Stomach smooth muscle (tissue), 2 donors: ENCODE results near the gene EFHC2.

Experiments used
- H3K27ac ChIP-seq: one replicate; pipeline ENCODE4 v1.7.0; 2013; ENCODE audit warnings: mild to moderate bottlenecking, low read length, inconsistent platforms
- H3K27me3 ChIP-seq, 2 donors: one replicate each; pipeline ENCODE4 v1.7.0; 2013; ENCODE audit warnings: low read length in 2 of 2; ENCODE audit not compliant: insufficient read depth in 2 of 2, control insufficient read depth in 1 of 2
- H3K36me3 ChIP-seq, 2 donors: one replicate each; pipeline ENCODE4 v1.7.0; 2013; ENCODE audit warnings: low read length in 2 of 2; ENCODE audit not compliant: control insufficient read depth in 2 of 2, insufficient read depth in 2 of 2
- H3K4me1 ChIP-seq: one replicate; pipeline ENCODE4 v1.7.0; 2013; ENCODE audit warnings: low read length; ENCODE audit not compliant: control insufficient read depth, insufficient read depth
- H3K4me3 ChIP-seq, 2 donors: one replicate each; pipeline ENCODE4 v1.7.0; 2013; ENCODE audit warnings: low read length in 2 of 2
- H3K9ac ChIP-seq, 2 donors: one replicate each; pipeline ENCODE4 v1.7.0; 2013; ENCODE audit warnings: low read length in 2 of 2, mild to moderate bottlenecking in 1 of 2
- H3K9me3 ChIP-seq, 2 donors: one replicate each; pipeline ENCODE4 v1.7.0; 2013; ENCODE audit warnings: low read length in 2 of 2; ENCODE audit not compliant: control insufficient read depth in 2 of 2
- donor health status: healthy.
- donor health status: Pancreatic carcinoma.

Gene EFHC2

GRCh38 chrX:44332437-44332836 lies 11.0 kb downstream of the EFHC2 start:
- Histone ChIP-seq H3K27me3 (peaks cover 0 to 3% of the 10 kb centered on the region in 2 donors), H3K36me3 (no peaks in the 10 kb centered on the region), H3K9ac (no peak overlapping the region), H3K4me3 (no peak overlapping the region), H3K4me1 (no peaks in the 10 kb centered on the region), H3K27ac (no peak overlapping the region), H3K9me3 (no peaks in the 10 kb centered on the region)

- Histone ChIP-seq H3K4me3 (no peak overlapping the region), H3K27ac (no peak overlapping the region), H3K9ac (no peak overlapping the region), H3K9me3 (no peaks in the 10 kb centered on the region), H3K4me1 (no peaks in the 10 kb centered on the region), H3K36me3 (no peaks in the 10 kb centered on the region), H3K27me3 (peaks cover 0 to 3% of the 10 kb centered on the region in 2 donors)
Observed at GRCh38 chrX:44330227-44330626, 13.2 kb downstream of the EFHC2 start.

DNA sequence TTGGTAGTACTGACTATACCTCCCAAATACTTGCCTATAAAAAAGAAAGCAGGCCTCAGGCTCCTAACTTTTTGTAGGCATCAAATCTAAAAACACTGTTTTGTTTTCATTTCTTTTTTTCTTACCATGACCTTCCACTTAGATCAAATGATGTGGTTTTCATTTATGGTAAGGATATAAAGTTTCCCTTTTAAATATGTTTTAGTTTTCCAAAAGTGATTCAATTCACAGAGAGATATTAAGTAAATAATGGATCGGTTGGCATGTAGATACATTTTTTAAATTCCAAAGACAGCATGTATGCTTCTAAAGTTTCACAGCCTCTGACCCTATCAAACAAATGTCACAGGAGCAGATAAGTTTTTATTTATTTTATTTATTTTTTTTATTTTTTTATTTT lies 23.9 kb downstream of the EFHC2 start:
- H3K4me1 ChIP-seq = no peaks in the 10 kb centered on the region
- H3K36me3 ChIP-seq = no peaks in the 10 kb centered on the region
- peaks cover 0 to 2% of the 10 kb centered on the region in 2 donors for H3K9me3 ChIP-seq
- peaks cover 0 to 3% of the 10 kb centered on the region in 2 donors for H3K27me3 ChIP-seq
- no peak overlapping the region for H3K9ac ChIP-seq
- no peak overlapping the region for H3K27ac ChIP-seq
- H3K4me3 ChIP-seq = no peak overlapping the region

- Histone ChIP-seq H3K27me3 (peaks cover 0 to 3% of the 10 kb centered on the region in 2 donors), H3K9me3 (peaks cover 0 to 2% of the 10 kb centered on the region in 2 donors), H3K4me1 (no peaks in the 10 kb centered on the region), H3K4me3 (no peak overlapping the region), H3K27ac (no peak overlapping the region), H3K36me3 (no peaks in the 10 kb centered on the region), H3K9ac (no peak overlapping the region)
Observed at GRCh38 chrX:44317181-44317580, 26.3 kb downstream of the EFHC2 start.

DNA sequence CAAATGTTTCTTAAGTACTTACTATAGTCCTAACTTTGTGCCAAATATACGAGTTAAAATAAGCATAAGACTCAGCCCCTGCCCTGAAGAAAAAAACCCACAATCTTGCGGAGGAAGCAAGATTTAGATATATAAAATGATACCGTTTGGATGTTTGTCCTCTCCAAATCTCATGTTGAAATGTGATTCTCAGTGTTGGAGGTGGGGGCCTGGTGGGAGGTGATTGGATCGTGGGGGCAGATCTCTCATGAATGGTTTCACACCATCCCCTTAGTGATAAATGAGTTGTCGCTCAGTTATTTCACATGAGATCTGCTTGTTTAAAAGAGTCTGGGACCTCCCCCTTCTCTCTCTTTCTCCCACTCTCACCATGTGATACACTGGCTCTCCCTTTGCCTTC lies 28.7 kb downstream of the EFHC2 start:
- Histone ChIP-seq H3K4me1 (no peaks in the 10 kb centered on the region), H3K27ac (no peak overlapping the region), H3K27me3 (no peaks in the 10 kb centered on the region), H3K36me3 (no peaks in the 10 kb centered on the region), H3K4me3 (no peak overlapping the region), H3K9me3 (peaks cover 0 to 2% of the 10 kb centered on the region in 2 donors), H3K9ac (no peak overlapping the region)

GRCh38 chrX:44314259-44314734 lies 29.2 kb downstream of the EFHC2 start:
- H3K27me3 ChIP-seq = no peaks in the 10 kb centered on the region
- no peak overlapping the region for H3K27ac ChIP-seq
- H3K9me3 ChIP-seq = peaks cover 0 to 2% of the 10 kb centered on the region in 2 donors
- H3K36me3 ChIP-seq = no peaks in the 10 kb centered on the region
- H3K9ac ChIP-seq = no peak overlapping the region
- no peaks in the 10 kb centered on the region for H3K4me1 ChIP-seq
- H3K4me3 ChIP-seq = no peak overlapping the region

DNA sequence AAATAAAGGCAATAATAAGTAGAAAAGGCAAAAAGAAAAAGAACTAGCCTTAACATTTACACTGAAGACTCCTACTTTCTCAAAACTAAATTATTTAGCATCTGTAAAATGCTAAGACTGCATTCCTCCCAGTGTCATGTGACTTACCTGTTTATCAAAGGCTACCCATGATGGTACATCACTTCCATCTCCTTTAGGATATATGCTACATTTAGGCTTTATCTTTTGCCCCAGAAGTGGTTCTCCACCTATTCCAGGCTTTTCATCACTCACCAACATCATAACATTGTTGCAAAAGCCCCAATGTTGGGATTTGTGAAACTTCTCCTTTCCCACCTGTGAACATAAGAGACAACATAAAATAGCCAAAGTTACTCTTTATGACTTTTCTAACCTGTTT lies 31.1 kb downstream of the EFHC2 start:
- H3K27ac ChIP-seq = no peak overlapping the region
- no peak overlapping the region for H3K9ac ChIP-seq
- H3K4me3 ChIP-seq = no peak overlapping the region
- no peaks in the 10 kb centered on the region for H3K9me3 ChIP-seq
- no peaks in the 10 kb centered on the region for H3K4me1 ChIP-seq
- H3K36me3 ChIP-seq = no peaks in the 10 kb centered on the region
- H3K27me3 ChIP-seq = no peaks in the 10 kb centered on the region

DNA sequence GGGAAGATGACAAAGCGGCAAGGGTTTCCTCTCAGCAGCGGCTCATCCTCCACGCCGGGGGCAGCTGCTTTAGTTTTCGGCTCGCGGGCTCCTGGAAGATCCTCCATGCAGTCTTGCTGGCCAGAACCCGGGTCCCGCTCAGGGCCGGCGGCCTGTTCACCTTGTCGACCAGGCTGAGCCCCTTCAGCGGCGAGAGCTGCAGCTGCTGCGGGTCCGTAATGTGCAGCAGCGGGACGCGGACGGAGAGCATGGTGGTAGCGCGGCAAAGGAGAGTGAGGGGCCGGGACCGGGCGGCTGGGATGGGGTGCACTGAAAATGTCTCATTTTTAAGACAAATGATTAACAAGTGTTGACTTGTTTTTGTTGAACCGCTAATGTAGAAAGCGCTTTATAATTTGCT lies 33.2 kb downstream of the EFHC2 start:
- Histone ChIP-seq H3K9me3 (no peaks in the 10 kb centered on the region), H3K36me3 (no peaks in the 10 kb centered on the region), H3K9ac (no peak overlapping the region), H3K27me3 (no peaks in the 10 kb centered on the region), H3K4me1 (no peaks in the 10 kb centered on the region), H3K4me3 (no peak overlapping the region), H3K27ac (no peak overlapping the region)

DNA sequence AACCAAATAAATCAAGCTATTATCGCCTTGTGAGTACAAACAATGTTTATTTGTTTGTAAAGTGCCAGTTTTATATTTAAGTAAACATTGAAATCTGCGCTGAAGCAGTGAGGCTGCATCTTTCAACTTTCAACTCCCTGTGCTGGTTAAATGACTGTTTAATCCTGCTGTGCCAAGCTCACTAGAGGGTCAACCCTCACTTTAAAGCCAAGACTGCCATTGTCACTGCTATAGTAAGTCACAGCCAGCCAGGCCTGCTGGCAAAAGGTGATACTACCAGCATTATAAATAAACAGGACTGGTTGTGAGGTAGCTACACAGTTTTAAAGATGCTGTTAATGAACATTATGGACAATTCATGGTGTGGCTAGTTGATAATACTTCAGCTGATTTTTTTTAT lies 34.6 kb downstream of the EFHC2 start:
- no peak overlapping the region for H3K9ac ChIP-seq
- H3K4me3 ChIP-seq = no peak overlapping the region
- H3K4me1 ChIP-seq = no peaks in the 10 kb centered on the region
- no peak overlapping the region for H3K27ac ChIP-seq
- no peaks in the 10 kb centered on the region for H3K36me3 ChIP-seq
- H3K27me3 ChIP-seq = no peaks in the 10 kb centered on the region
- no peaks in the 10 kb centered on the region for H3K9me3 ChIP-seq

GRCh38 chrX:44306356-44306755 lies 37.1 kb downstream of the EFHC2 start:
- no peak overlapping the region for H3K4me3 ChIP-seq
- H3K4me1 ChIP-seq = no peaks in the 10 kb centered on the region
- no peak overlapping the region for H3K27ac ChIP-seq
- H3K9me3 ChIP-seq = no peaks in the 10 kb centered on the region
- H3K36me3 ChIP-seq = no peaks in the 10 kb centered on the region
- no peak overlapping the region for H3K9ac ChIP-seq
- H3K27me3 ChIP-seq = no peaks in the 10 kb centered on the region

GRCh38 chrX:44305921-44306320 lies 37.6 kb downstream of the EFHC2 start:
- Histone ChIP-seq H3K27ac (no peak overlapping the region), H3K9ac (no peak overlapping the region), H3K4me3 (no peak overlapping the region), H3K36me3 (no peaks in the 10 kb centered on the region), H3K9me3 (no peaks in the 10 kb centered on the region), H3K4me1 (no peaks in the 10 kb centered on the region), H3K27me3 (no peaks in the 10 kb centered on the region)
